ENCODE results near the gene KRT34.

DNA sequence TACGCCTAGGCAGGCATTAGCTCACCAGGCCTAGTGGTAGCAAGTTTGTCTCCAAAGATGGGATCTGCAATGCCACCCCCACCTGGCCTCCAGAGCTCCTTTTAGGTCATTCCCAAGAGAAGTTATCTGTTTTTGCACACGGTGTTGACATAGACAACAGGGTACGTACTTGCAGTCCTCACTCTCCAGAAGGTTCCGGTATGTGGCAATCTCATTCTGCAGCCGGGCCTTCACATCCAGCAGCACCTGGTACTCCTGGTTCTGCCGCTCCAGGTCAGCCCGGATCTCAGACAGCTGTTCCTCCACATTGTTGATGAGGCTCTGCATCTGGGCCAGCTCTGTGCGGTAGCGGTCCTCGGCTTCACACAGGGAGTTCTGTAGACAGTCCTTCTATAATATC, 25.1 kb upstream of the KRT34 start:
- TF ChIP-seq EZH2 (IDR thresholded peaks at IDR 0.05; ENCODE audit: borderline replicate concordance) (no peak), EZH2phosphoT487 (IDR thresholded peaks at IDR 0.05; ENCODE audit: low read depth, severe bottlenecking, unreplicated experiment) (no peak)

Data from hepatocyte (in vitro differentiated cells).